HTERT RPE-1 (cell line): ENCODE measurements around the gene LIN7B.
"Not testable (repeated sequence)": the region's sequence is repeated elsewhere in the genome, so short reads cannot be mapped to it uniquely, and the experiment has no call there.

Experiments used
- in situ Hi-C: fragments of 300-500 bp; cut with MboI; formaldehyde crosslinking; loops from 4 replicates; pipeline ENCODE4 v1.14.3; 2020; ENCODE audit warnings: low sequenced_read_pairs

Gene LIN7B

GRCh38 chr19:49141352-49141751 is 27.2 kb downstream of the LIN7B start:
- in situ Hi-C loops, result no loop called here

DNA sequence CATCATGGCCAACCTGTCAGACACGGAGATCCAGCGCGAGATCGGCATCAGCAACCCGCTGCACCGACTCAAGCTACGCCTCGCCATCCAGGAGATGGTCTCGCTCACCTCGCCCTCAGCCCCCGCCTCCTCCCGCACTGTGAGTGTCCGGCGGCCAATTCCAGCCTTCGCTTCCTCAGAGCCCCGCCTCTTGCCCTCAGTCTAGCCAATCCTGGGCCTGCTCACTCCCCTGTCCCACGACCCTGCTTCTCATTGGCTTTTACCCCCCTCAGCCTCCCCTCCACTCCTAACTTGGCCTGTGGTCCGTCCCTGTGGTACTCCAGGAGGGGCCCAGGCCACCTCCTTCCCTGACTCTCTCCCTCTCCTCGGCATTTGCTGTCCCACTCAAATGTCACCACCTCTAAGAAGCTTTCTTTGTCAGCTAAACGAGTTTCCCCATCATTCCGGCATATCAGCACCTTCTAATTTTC is 28.7 kb downstream of the LIN7B start:
- in situ Hi-C loops, result no loop called here

- in situ Hi-C loops, result no loop called here
Observed at GRCh38 chr19:49145573-49146407, 31.6 kb downstream of the LIN7B start.

DNA sequence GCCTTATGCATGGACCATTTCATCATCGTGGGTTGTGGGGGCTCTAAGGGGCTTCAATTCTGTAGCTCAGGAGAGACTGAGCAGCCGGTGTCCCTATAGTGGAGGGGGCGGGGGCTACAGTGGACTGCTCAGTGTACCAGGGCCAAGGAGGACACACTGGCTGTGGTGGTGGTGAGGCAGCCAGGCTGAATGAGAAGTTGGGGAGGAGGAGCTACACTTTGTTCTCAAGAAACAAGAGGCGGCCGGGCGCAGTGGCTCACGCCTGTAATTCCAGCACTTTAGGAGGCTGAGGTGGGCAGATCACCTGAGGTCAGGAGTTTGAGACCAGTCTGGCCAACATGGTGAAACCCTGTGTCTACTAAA is 32.2 kb downstream of the LIN7B start:
- in situ Hi-C loops, result not testable (repeated sequence)

DNA sequence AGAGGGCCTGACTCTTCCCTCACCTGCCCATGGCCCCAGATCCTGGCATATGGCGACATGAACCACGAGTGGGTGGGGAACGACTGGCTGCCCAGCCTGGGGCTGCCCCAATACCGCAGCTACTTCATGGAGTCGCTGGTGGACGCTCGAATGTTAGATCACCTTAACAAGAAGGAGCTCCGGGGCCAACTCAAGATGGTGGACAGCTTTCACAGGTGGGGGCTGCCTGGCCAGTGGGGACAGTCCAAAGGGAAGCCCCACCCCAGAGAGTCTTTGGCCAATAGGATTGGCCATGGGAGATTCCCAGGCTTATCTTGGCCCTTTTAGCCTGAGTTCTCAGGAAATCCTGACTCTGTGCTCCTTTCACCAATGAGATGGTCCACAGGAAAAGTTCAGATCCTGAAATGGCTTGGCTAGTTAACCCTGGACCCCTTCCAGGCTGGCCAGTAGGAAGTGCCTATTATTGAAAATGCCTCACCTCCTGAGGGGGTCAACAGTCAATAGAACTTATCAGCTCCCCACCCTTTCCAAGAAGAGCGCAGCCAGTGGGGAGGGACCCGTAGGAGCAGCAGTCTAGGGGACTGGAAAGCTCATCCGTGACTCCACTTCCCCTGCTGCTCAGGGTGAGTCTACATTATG is 34.0 kb downstream of the LIN7B start:
- in situ Hi-C loops, result no loop called here

- in situ Hi-C loops, result no loop called here
Observed at GRCh38 chr19:49148784-49149651, 34.8 kb downstream of the LIN7B start.

DNA sequence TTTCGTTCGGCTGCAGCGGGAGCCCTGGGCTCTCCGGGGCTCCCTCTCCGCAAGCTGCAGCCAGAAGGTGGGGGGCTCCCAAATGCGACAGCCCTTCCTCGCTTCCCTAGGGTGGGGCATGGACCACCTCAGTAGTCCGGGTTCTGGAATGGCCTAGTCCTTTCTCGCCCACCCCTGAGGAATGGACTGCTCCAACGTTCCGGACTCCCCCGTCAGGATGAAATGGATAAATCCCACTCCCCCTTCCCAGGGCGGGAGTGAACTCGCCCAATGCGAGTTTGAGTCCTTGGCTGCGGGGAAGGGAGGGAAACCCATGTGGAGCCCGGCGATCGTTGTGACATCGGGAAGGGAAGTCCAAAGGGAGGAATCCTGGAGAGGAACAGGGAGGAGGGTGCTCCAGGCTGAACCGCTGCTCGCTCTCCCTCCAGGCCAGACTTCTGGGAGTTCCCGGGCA is 35.5 kb downstream of the LIN7B start:
- in situ Hi-C loops, result no loop called here

DNA sequence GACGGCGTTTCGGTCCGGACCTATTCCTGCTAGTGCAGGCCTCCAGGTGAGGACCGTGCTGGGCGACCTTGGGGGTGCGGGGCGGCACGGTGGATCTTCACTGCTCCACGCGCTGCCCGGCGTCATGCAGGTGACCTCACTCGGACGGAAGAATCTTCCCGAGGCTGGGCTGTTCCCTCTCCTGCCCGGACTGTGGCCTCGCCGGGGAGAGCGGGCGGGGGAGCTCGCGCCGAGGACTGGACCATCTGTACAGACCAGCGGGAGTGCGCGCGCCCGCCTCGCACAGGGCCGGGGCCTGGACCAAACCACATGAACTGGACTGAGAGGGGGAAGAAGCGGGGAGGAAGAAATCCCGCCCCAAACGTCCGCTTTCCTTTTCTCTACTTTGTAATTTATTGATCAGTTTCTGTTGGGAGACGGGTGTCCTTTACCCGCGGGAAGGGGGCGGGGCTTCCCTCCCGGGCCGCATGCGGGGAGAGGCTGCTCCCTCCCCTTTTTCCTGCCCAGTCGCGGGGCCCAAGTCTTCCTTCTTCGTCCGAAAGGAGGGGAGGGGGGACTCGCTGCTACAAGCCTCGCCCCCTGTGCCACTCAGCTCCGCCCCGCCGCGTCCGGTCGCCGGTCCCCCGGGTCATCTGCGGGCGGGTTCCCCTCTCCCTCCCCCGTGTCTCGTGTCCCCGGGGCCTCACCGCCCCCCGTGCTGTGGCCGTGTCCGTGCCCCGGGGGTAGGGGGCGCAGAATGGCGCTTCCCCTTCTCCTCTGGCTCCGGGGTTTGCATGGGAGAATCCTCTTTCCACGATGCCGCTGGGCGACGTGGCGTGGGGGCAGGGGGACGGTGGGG is 36.2 kb downstream of the LIN7B start:
- in situ Hi-C loops, result no loop called here

GRCh38 chr19:49150944-49151243 is 36.7 kb downstream of the LIN7B start:
- in situ Hi-C loops, result no loop called here

GRCh38 chr19:49151267-49152118 is 37.3 kb downstream of the LIN7B start:
- in situ Hi-C loops, result no loop called here

- in situ Hi-C loops, result no loop called here
Observed at GRCh38 chr19:49152119-49152550, 38.0 kb downstream of the LIN7B start.

DNA sequence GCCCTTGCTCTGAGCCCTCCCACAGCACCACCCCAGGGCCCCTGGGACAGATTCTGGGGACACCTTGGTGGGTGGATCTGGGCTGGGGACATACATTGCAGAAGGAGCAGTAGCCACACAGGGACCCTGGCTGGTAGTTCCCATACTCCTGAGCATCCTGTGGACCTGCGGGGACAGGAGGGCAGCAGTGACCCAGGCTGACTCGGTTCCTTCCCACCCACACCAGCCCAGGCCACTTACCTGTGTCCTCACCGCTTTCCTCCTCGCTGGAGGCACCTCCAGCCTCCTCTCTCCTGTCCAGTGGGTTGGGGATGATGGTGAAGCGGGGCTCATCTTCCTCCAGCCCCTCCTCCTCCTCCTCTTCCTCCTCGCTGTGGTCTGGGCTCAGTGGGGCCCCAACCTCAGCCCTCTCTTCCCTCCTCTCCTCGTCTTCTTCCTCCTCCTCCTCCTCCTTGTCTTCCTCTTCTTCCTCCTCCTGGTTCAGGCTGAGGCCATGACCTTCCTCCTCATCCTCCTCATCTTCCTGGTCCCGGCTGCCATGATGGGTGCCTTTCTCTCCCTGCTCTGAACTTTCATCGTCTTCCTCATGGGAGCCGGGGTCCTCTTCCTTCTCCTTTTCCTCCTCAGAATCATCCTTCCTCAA is 39.1 kb downstream of the LIN7B start:
- in situ Hi-C loops, result no loop called here

- in situ Hi-C loops, result no loop called here
Observed at GRCh38 chr19:49154279-49154678, 40.1 kb downstream of the LIN7B start.

- in situ Hi-C loops, result no loop called here
Observed at GRCh38 chr19:49155005-49155819, 41.0 kb downstream of the LIN7B start, which contains the start of gene HRC. Gene HRC (minus strand): TSS chr19:49155396. CDS start chr19:49155237, 159 bp downstream.

- in situ Hi-C loops, result no loop called here
Observed at GRCh38 chr19:49155820-49156346, 41.7 kb downstream of the LIN7B start.

GRCh38 chr19:49157445-49158224 is 43.5 kb downstream of the LIN7B start, which contains the start of gene TRPM4:
Gene TRPM4 (plus strand): TSS chr19:49157792. CDS start chr19:49157867, 75 bp downstream.
- in situ Hi-C loops, result no loop called here
